Spleen (tissue), 11 donors: ENCODE results near the gene FMNL1. TPM values are rescaled to one million over a fixed set of nuclear protein-coding genes. Genes with fewer than 3 reads are reported as not detected.

Experiments used
- DNase-seq: peaks from one replicate; pipeline ENCODE4 v3.0.0-alpha.2; 2020
- H3K27ac ChIP-seq, 8 donors: fragments of 200-600 bp; sonication (generic) in 7 of 8; 1 replicate in 4 of 8; 2 replicates in 4 of 8; pipeline versions ENCODE4 v1.5.0 to v1.8.0; 2016 to 2021; ENCODE audit warnings: inconsistent platforms in 4 of 8, mild to moderate bottlenecking in 4 of 8, moderate library complexity in 1 of 8
- H3K27me3 ChIP-seq, 7 donors: fragments of 200-600 bp; sonication (generic) in 6 of 7; replicated peaks in 1 of 7; 1 replicate in 4 of 7; 2 replicates in 3 of 7; pipeline versions ENCODE4 v1.5.0 to v1.8.0; 2016 to 2021; ENCODE audit warnings: inconsistent platforms in 3 of 7, mild to moderate bottlenecking in 1 of 7
- H3K36me3 ChIP-seq, 6 donors: fragments of 200-600 bp; sonication (generic) in 5 of 6; 1 replicate in 4 of 6; 2 replicates in 2 of 6; pipeline versions ENCODE4 v1.5.0 to v1.8.0; 2016 to 2021; ENCODE audit warnings: inconsistent platforms in 2 of 6
- H3K4me1 ChIP-seq, 6 donors: fragments of 200-600 bp; sonication (generic) in 5 of 6; 1 replicate in 3 of 6; 2 replicates in 3 of 6; pipeline versions ENCODE4 v1.5.0 to v1.8.0; 2016 to 2021; ENCODE audit warnings: inconsistent platforms in 3 of 6
- H3K4me3 ChIP-seq, 8 donors: fragments of 200-600 bp; sonication (generic) in 7 of 8; 1 replicate in 4 of 8; 2 replicates in 4 of 8; pipeline versions ENCODE4 v1.5.0 to v1.8.0; 2016 to 2021; ENCODE audit warnings: inconsistent platforms in 4 of 8, mild to moderate bottlenecking in 4 of 8, moderate library complexity in 2 of 8
- H3K9me3 ChIP-seq, 8 donors: fragments of 200-600 bp; sonication (generic) in 7 of 8; 1 replicate in 4 of 8; 2 replicates in 4 of 8; pipeline versions ENCODE4 v1.5.0 to v1.8.0; 2016 to 2021; ENCODE audit warnings: inconsistent platforms in 4 of 8
- POLR2A ChIP-seq, 3 donors: fragments of 450-650 bp; IDR thresholded peaks; one replicate each; pipeline ENCODE4 v1.5.1; 2017; ENCODE audit warnings: antibody characterized with exemption in 3 of 3, mild to moderate bottlenecking in 1 of 3
- POLR2AphosphoS5 ChIP-seq, 3 donors: sonication (generic); formaldehyde crosslinking; IDR thresholded peaks; one replicate each; pipeline ENCODE4 v1.5.1; 2017; ENCODE audit warnings: antibody characterized with exemption in 3 of 3
- WGBS, 5 donors: extraction: QIAGEN DNeasy Blood & Tissue Kit in 3 of 5; methylation state at CpG; one replicate each; pipeline versions ENCODE4 v1.1.5 to v1.1.7; 2013 to 2018; 5-methylcytosine and 5-hydroxymethylcytosine counted together
- intact Hi-C: fragments of 100-400 bp; cut with DNase I; formaldehyde crosslinking; loops from one replicate; pipeline ENCODE4 v1.15.0; 2023; ENCODE audit warnings: low total_unique reads
- polyA plus RNA-seq, 3 donors: library from polyadenylated mRNA; stranded (reverse); fragments of 200-250 nt; gene quantifications; one replicate each; pipeline ENCODE4 v1.2.1, GENCODE V29; 2013
- total RNA-seq, 7 donors: library from RNA; depleted of rRNA in 3 of 7; stranded (reverse); fragments of >200 nt in 3 of 7; fragmentation: NEBNext Ultra II Directional in 4 of 7; extraction: Animal tissue kit (Norgen Biotek cat#: 25700) in 4 of 7; gene quantifications; one replicate each; pipeline versions ENCODE4 v1.1.0 to v1.2.1, GENCODE V29; 2016 to 2021
- TF ChIP-seq, protein P1 (sequence below), 11 experiments: fragments of 200-600 bp in 7 of 11; fragments of 450-650 bp in 4 of 11; sonication (generic) in 4 of 11; IDR thresholded peaks in 8 of 11; conservative IDR thresholded peaks in 3 of 11; 1 replicate in 7 of 11; 2 replicates in 4 of 11; pipeline versions ENCODE4 v1.4.0 to v1.8.0; 2016 to 2021; ENCODE audit warnings: antibody characterized with exemption in 11 of 11, inconsistent platforms in 4 of 11, mild to moderate bottlenecking in 1 of 11
- donor health status: healthy with polysubstance abuse.
- donor health status: DM: no; HTN: no; CAD: no; lungs with moderate emphysema.
- donor health status: DM: no; HTN: no; CAD: no.
- donor health status: Bipolar disorder and iron deficiency.
- donor health status: healthy.
- donor health status: DM: no; HTN: no; CAD: no.
- donor health status: DM: yes; HTN: yes; CAD: no.

The FMNL1 gene
- total and polyA plus RNA-seq, 10 donors = 40.8 to 281 (median 142) TPM

DNA sequence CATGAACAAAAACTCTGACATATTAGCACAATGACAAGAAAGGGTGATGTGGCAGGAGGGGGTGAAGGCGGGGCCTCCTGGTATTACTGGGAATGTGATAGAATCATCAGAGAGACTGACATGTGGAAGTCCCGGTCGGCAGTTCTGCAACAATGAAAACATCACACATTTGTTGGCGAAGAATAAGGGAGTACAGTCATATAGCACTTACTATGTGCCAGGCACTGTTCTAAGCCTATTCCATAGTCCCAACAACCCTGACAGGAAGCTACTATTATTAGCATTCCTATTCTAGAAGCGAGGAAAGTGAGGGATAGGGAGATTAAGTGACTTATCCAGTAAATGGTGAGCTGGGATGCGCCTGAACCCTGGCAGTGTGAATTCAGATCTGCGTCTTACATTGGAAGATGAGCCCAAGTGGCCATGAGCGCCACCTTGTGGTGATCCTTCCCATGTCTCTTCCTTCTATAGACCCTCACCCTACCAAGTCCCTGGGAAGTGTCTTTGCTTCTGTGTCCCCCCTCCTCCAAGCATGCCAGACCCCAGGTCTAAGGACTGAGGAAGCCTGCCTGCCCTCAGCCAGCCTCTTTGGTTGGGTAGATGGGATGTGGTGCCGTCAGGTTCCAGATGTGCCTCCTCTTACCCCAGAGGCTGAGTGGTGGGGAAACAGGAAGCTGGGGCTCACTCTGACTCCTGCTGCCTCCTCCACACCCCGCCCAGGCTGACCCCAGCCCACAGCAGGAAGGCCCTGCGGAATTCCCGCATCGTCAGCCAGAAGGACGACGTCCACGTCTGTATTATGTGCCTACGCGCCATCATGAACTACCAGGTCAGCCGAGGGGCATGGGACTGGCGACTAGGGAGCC is 14.0 kb downstream of the FMNL1 start:
- DNase-seq = peak; percentile 92
- H3K27ac ChIP-seq = peak overlapping the region in 5 of 8 donors; percentile 16 to 99 (median 52)
- H3K36me3 ChIP-seq = peaks cover 2 to 100% (median 60%) of the 10 kb centered on the region in 6 donors
- intact Hi-C loops = no loop called here
- H3K4me3 ChIP-seq = peak overlapping the region in 1 of 8 donors; percentile 13
- no peak for TF ChIP-seq POLR2A (IDR thresholded peaks at IDR 0.05)
- TF ChIP-seq POLR2AphosphoS5 (IDR thresholded peaks at IDR 0.05) = peak; percentile 34 to 72 (median 60)
- TF ChIP-seq, protein P1, sequence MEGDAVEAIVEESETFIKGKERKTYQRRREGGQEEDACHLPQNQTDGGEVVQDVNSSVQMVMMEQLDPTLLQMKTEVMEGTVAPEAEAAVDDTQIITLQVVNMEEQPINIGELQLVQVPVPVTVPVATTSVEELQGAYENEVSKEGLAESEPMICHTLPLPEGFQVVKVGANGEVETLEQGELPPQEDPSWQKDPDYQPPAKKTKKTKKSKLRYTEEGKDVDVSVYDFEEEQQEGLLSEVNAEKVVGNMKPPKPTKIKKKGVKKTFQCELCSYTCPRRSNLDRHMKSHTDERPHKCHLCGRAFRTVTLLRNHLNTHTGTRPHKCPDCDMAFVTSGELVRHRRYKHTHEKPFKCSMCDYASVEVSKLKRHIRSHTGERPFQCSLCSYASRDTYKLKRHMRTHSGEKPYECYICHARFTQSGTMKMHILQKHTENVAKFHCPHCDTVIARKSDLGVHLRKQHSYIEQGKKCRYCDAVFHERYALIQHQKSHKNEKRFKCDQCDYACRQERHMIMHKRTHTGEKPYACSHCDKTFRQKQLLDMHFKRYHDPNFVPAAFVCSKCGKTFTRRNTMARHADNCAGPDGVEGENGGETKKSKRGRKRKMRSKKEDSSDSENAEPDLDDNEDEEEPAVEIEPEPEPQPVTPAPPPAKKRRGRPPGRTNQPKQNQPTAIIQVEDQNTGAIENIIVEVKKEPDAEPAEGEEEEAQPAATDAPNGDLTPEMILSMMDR (IDR thresholded peaks at IDR 0.05 in 8 of 11, conservative IDR thresholded peaks at IDR 0.05 in 3 of 11) = peak; percentile 67 to 90 (median 82)
- H3K4me1 ChIP-seq = peaks cover 9 to 61% (median 40%) of the 10 kb centered on the region in 6 donors
- WGBS, 5 donors = 37 to 58% (median 51%) methylated on average over 11 to 20 of the region's 20 CpGs
- H3K27me3 ChIP-seq = peaks cover 0 to 14% (median 2%) of the 10 kb centered on the region in 7 donors
- no peaks in the 10 kb centered on the region for H3K9me3 ChIP-seq

DNA sequence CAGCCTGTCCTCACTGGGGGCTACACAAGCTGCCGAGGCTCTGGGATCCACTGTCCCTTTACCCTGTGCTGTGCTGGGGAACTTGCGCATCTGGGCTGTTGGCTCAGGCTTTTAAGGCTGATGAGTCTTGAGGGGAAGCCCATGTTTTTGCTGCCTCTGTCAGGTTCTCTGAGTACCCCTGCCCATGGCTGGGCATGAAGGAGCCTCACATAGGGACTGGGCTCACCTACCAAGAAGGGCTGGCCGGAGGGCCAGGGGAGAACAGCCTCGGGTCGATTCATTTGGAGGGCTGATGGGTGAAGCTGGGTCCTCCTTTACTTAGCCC is 14.6 kb downstream of the FMNL1 start:
- H3K36me3 ChIP-seq = peaks cover 2 to 100% (median 66%) of the 10 kb centered on the region in 6 donors
- intact Hi-C loops = no loop called here
- 76 to 89% (median 84%) methylated on average over 3 to 5 of the region's 5 CpGs for WGBS, 5 donors

DNA sequence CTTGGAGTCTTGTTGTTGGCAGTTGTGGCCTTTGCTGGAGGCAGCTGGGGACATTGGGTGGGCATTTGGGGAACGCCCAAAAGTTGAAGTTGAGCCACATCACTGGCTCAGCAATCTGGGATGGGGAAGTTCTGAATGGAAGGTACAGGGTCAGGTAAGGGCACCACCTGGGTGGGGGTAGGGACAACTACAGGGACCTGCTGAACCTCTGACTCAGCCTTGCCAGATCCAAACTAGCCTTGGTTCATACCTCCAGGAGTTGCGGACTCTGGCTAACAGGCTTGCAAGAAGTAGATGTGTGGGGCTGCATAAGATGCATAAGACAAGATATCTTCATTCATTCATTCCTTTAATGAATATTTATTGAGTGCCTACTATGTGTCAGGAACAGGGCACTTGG is 16.0 kb downstream of the FMNL1 start:
- Histone ChIP-seq H3K9me3 (no peaks in the 10 kb centered on the region), H3K36me3 (peaks cover 2 to 100% (median 76%) of the 10 kb centered on the region in 6 donors), H3K27me3 (peaks cover 0 to 31% (median 9%) of the 10 kb centered on the region in 7 donors), H3K4me1 (peaks cover 3 to 59% (median 27%) of the 10 kb centered on the region in 6 donors), H3K27ac (peak overlapping the region in 1 of 8 donors; percentile 9), H3K4me3 (no peak overlapping the region)
- TF ChIP-seq POLR2A (IDR thresholded peaks at IDR 0.05) (no peak), POLR2AphosphoS5 (IDR thresholded peaks at IDR 0.05) (peak in 1 of 3 donors; percentile 2)
- 83 to 96% (median 85%) methylated on average over 2 of the region's 2 CpGs for WGBS, 5 donors
- DNase-seq = no peak
- intact Hi-C loops = no loop called here

More for the DNA sequence above, 14.6 kb downstream of the FMNL1 start:
- no peaks in the 10 kb centered on the region for H3K9me3 ChIP-seq
- H3K4me1 ChIP-seq = peaks cover 3 to 61% (median 36%) of the 10 kb centered on the region in 6 donors
- DNase-seq = peak; percentile 62
- H3K4me3 ChIP-seq = no peak overlapping the region
- TF ChIP-seq POLR2A (IDR thresholded peaks at IDR 0.05) (no peak), POLR2AphosphoS5 (IDR thresholded peaks at IDR 0.05) (no peak)
- TF ChIP-seq, protein P1 (IDR thresholded peaks at IDR 0.05 in 8 of 11, conservative IDR thresholded peaks at IDR 0.05 in 3 of 11) = no peak
- H3K27ac ChIP-seq = peak overlapping the region in 2 of 8 donors; percentile 72 to 99
- peaks cover 0 to 20% (median 8%) of the 10 kb centered on the region in 7 donors for H3K27me3 ChIP-seq

DNA sequence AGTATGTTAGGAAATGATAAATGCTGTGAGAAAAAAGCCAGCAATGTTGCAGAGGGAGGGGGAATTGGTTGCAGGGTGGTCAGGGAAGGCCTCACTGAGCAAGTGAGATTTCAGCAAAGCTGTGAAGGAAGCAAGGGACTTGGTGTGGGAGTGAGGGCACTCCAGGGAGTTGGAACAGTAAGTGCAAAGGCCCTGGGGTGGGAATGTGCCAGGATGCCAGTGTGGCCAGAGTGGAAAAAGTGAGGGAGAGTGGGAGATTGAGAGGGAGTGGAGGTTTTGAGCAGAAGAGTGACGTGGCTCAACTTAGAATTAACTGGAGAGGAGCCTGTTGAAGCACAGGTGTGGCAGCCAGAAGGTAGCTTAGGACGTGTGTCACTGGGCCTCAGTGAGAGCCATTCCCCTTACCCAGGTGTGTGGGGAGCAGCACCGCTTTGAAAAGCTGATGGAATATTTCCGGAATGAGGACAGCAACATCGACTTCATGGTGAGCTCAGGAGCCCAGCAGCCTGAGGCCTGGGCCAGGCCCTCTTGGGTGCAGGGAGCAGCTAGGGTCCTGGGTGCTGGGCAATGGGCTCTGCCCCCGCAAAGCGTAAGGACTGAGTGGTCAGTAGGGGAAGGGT is 16.6 kb downstream of the FMNL1 start:
- Histone ChIP-seq H3K36me3 (peaks cover 2 to 100% (median 77%) of the 10 kb centered on the region in 6 donors), H3K27ac (peak overlapping the region in 1 of 8 donors; percentile 11), H3K9me3 (no peaks in the 10 kb centered on the region), H3K4me1 (peaks cover 3 to 57% (median 24%) of the 10 kb centered on the region in 6 donors), H3K27me3 (peaks cover 0 to 31% (median 9%) of the 10 kb centered on the region in 7 donors), H3K4me3 (no peak overlapping the region)
- 88 to 97% (median 93%) methylated on average over 7 of the region's 7 CpGs for WGBS, 5 donors
- intact Hi-C loops = no loop called here
- DNase-seq = no peak
- TF ChIP-seq POLR2A (IDR thresholded peaks at IDR 0.05) (no peak), POLR2AphosphoS5 (IDR thresholded peaks at IDR 0.05) (peak in 1 of 3 donors; percentile 44)
